Raji (cell line): ENCODE measurements around the gene ABHD10.

ENCODE experiments used
- POLR2A ChIP-seq: IDR thresholded peaks from 2 replicates; pipeline ENCODE4 v1.6.1; 2011; ENCODE audit warnings: low read depth, low read length, control low read depth; ENCODE audit not compliant: insufficient read depth

The ABHD10 gene

GRCh38 chr3:111976254-111976653 is 2.6 kb upstream of the ABHD10 start:
- no peak for TF ChIP-seq POLR2A

- no peak for TF ChIP-seq POLR2A
Observed at GRCh38 chr3:111979434-111980038, 710 bp downstream of the ABHD10 start.

GRCh38 chr3:111980716-111981456 is 2.1 kb downstream of the ABHD10 start:
- TF ChIP-seq POLR2A: no peak

- TF ChIP-seq POLR2A: no peak
Observed at GRCh38 chr3:111981457-111981763, 2.6 kb downstream of the ABHD10 start.

- no peak for TF ChIP-seq POLR2A
Observed at GRCh38 chr3:111984636-111985298, 5.9 kb downstream of the ABHD10 start.

GRCh38 chr3:111986800-111987199 is 8.0 kb downstream of the ABHD10 start:
- no peak for TF ChIP-seq POLR2A

GRCh38 chr3:111989061-111989678 is 10.3 kb downstream of the ABHD10 start:
- TF ChIP-seq POLR2A: no peak

GRCh38 chr3:111993038-111993437 is 14.2 kb downstream of the ABHD10 start:
- no peak for TF ChIP-seq POLR2A

GRCh38 chr3:111998636-111999483 is 20.0 kb downstream of the ABHD10 start, which contains the start of gene TAGLN3:
Gene TAGLN3 (plus strand): TSS chr3:111998922. CDS start chr3:111999423, 501 bp downstream.
- TF ChIP-seq POLR2A: no peak

GRCh38 chr3:111999484-112000324 is 20.9 kb downstream of the ABHD10 start:
- no peak for TF ChIP-seq POLR2A

GRCh38 chr3:112000367-112000771 is 21.5 kb downstream of the ABHD10 start:
- no peak for TF ChIP-seq POLR2A

GRCh38 chr3:112000966-112001365 is 22.1 kb downstream of the ABHD10 start:
- no peak for TF ChIP-seq POLR2A

GRCh38 chr3:112001526-112001925 is 22.7 kb downstream of the ABHD10 start:
- no peak for TF ChIP-seq POLR2A
